Stimulated activated naive CD8-positive, alpha-beta T cell treated with anti-CD3 and anti-CD28 coated beads, Interleukin-15, Interleukin-2, amounts not matched to agents 100 U/mL and 50 U/mL, for 24 hours (primary cell): Measurements from ENCODE around the gene SLX9.
"Not testable (repeated sequence)": the region's sequence is repeated elsewhere in the genome, so short reads cannot be mapped to it uniquely, and the experiment has no call there.

Source experiments
- ATAC-seq: fragments of 150-1000 bp; cut with Tn5 transposase; one replicate; pipeline ENCODE4 v1.10.0; 2021
- DNase-seq: peaks from one replicate; pipeline ENCODE4 v3.0.0; 2021

Gene SLX9

DNA sequence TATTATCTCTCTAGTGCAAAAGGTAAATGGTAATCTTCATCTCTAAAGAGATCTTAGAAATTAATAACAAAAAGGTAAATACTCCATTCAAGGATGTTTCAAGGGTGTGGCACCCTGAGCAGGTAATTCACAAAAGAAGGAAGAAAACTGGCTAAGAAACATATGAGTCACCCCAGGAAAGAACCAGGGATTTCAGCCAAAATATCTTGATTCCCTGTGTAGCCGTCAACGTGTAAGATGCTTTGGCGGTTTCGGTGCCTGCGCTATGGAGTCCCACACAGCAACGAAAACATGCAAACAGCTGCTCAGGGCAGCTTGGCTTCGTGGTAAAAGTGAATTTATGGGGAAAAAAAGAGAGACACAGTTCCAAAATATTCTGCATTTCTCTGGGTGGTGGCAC is 22.9 kb upstream of the SLX9 start:
- ATAC-seq (no peak), DNase-seq (no peak)

- no peak for DNase-seq
- no peak for ATAC-seq
These were observed 22.3 kb upstream of the SLX9 start for GRCh38 chr21:44917446-44918106.

DNA sequence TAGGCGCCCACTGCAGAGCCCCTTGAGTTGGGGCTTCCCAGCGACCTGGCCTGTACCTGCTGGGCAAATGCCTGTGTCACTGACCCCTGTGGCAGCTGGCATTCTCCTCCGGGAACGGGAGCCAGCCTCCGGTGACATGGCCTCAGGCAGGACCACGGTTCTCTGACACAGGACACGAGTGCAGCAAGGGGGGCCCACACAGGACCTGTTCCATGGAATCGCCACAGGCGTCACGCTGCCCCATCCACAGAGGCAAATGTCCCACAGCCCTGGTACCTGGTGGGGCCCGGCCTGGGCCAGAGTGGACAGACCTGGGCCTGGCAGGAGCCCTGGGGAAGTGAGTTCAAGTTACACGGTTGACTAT is 21.7 kb upstream of the SLX9 start:
- no peak for ATAC-seq
- no peak for DNase-seq

DNA sequence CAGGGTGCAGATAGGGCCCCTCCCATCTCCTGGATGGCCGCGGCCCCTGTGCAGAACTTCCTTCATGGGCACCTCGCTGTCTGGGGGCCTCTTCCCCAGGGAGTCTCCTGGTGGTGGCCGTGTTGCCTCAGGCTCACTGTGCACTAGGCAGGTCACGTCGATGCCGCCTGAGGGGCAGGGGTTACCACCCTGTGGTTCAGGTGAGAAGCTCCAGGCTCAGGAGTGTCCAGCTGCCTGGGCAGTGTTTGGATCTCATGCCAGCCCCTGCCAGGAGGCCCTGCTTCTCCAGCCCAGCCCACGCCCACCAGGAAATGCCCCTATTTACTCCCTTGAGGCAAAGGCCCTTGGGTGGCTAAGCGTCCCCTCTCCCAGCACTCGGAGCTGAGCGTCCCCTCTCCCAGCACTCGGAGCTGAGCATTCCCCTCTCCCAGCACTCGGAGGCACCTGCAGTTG is 21.2 kb upstream of the SLX9 start:
- ATAC-seq = no peak

GRCh38 chr21:44919111-44919912 is 20.5 kb upstream of the SLX9 start:
- peak; percentile 51 for DNase-seq
- no peak for ATAC-seq

More for the DNA sequence above, 21.2 kb upstream of the SLX9 start:
- DNase-seq = no peak

DNA sequence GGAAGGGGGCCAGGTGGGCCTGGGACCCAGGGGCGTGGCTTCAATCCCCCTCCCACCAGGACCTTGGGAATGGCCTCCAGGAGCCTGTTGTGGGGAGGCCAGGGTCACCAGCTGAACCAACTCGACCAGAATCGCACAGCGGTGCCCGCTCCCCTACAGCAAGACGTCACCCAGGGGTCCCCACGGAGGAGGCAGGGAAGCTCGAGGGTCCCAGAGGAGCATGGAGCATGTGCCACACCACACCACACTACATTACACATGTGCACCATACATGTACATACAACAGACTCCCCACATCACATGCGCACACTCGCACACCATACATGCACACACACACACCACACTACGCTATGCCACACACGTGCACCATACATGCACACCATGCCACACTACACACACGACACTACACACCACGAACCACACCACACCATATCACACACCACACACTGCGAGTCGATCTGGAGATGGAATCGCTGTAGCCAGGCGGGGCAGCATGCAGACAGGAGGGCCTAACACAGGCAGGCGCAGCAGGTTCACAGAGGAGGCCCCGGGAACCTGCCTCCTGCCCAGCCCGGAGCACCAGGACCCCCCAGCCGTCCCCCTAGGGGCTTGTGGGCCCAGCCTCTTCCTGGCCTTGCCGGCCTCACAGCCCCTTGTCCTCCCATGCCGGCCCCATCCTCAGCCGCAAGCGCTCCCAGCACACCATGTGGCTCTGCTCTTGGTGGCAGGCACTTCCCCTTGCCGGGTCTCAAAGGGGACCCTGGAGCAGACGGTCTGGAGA is 19.7 kb upstream of the SLX9 start:
- ATAC-seq = peak; percentile 8
- peak; percentile 27 for DNase-seq

DNA sequence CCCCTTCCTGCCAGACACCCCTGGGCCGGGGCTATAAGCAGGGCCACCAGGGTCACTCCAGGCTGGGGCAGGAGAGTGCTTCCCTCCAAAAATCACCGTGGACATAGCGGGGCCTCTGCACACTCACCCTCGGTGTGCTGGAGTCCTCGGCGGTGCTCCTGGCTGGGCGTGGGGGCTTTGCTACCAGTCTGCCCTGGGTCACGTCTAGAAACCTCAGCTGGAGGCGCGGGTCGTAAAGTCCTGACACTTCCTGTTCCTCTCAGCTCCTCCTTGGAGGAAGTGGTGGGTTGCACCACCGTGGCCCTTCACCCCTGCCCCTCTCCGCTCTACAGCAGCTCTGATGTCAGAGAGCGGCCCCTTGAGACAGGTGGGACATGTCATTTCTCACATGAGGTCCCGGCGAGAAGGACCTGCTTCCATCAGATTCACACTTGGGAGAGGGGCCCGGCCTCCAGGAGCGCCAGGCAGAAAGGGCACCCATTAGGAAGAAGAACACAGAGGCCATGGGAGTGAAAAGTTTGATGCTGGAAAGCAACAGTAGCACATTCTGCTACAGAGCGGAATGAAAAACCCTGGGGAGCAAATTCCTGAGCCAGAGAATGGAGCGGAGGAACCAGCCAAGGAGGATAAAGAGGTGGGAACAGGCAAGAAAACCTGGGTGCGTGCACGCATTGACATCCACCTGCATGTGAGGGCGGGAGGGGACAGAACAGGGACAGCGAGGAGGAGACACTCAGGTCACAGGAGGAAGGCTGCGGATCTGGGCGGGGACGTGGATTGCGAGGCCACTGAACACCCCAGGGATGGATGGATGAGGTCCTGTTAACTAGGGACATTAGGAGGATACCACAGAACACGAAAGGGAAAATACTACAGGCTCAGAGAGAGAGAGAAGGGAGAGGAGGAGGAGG is 18.9 kb upstream of the SLX9 start, which contains the start of gene ITGB2:
Gene ITGB2 (minus strand): TSS at position 206 of the 911 bp plus-strand sequence. CDS start 10,117 bp downstream, outside the sequence.
- DNase-seq = peak; percentile 79
- ATAC-seq = peak; percentile 90

GRCh38 chr21:44921928-44922327 is 17.9 kb upstream of the SLX9 start:
- DNase-seq = no peak
- no peak for ATAC-seq

DNA sequence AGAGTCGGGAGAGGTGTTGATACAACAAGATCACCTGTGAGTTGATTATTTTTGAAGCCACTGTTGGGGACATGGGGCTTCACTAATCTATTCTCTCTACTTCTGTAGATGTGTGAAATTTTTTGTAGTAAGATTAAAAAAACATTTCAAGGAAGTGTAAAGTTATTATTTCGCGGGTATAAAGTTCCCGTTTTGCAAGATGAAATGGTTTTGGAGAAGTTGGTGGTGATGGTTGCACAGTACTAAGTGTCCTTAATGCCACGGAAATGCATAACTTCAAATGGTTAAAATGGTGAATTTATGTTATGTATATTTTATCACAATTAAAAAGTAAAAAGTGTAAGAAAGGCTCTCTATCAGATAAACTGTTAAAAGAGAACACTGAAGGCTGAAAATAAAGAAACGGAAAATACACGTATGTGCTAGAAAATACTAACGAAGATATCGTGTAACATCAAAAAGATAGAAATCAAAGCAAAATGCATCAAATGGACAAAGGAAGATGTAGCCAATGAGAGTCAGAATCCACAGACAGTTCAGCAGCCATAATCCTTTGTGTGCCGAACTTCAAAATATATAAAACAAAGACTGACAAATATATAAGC is 16.2 kb upstream of the SLX9 start:
- DNase-seq (no peak), ATAC-seq (no peak)

- ATAC-seq = no peak
- DNase-seq = no peak
These were observed 15.0 kb upstream of the SLX9 start for GRCh38 chr21:44924606-44925377.

DNA sequence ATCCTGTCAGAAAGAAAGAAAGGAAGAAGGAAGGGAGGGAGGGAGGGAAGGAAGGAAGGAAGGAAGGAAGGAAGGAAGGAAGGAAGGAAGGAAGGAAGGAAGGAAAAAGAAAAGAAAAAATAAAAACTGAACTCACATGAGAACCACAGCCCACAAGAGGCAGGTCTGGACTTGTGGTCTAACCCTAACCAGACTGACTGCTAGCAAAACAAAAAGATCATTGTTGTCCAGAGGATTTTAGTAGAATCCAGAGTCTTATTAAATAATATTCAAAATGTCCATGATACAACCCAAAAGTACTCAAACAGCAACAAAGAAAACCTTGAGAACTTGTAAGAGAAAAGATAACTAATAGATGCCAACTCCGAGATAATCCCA is 14.5 kb upstream of the SLX9 start:
- DNase-seq = no peak
- ATAC-seq = no peak

- DNase-seq (peak; percentile 59), ATAC-seq (peak; percentile 24)
These were observed 13.3 kb upstream of the SLX9 start for GRCh38 chr21:44926331-44927101.

GRCh38 chr21:44927259-44927586 is 12.6 kb upstream of the SLX9 start:
- ATAC-seq (peak; percentile 10), DNase-seq (no peak)

DNA sequence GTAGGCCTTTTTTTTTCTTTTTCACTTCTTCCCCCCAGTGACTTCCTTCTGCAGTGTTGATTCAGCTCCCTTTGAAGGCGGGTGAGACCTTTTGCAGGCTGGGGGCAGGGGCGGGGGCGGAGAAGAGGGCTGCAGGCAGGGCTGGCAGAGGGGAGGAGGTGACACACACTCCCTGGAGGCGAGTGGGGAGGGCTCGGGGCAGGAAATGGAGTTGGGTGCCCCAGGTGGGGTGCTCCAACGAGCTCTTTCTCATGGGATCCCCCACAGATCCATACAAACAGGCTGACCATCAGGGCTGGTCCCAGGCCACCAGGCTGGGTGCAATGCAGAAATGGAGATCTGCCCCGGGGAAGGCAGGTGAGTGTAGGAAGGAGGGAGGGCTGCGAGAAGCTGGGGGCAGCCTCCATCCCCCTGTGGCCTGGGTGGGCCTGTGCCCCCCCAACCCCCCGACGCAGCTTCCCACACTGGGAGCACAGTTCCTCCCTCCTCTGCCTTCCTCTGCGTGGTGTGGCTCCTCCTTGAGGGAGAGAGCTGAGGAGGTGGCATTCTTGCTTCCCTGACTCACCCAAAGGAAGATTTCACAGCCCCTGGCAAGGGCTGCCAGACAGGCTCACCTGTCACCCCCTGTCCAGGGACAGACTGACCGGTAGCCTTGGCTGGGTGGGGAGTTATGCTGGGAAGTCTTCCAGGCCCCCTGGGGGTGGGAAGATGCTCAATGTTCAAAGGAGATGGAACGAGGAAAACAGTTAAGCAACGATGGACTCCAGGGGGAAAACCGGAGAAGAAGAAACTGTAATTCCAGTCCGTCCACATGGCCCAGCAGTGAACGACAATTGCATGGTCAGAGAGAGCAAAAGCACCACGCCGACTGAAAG is 12.0 kb upstream of the SLX9 start:
- DNase-seq (peak; percentile 92), ATAC-seq (peak; percentile 74)

- not testable (repeated sequence) for DNase-seq, ATAC-seq
These were observed 11.2 kb upstream of the SLX9 start for GRCh38 chr21:44928500-44929241.

DNA sequence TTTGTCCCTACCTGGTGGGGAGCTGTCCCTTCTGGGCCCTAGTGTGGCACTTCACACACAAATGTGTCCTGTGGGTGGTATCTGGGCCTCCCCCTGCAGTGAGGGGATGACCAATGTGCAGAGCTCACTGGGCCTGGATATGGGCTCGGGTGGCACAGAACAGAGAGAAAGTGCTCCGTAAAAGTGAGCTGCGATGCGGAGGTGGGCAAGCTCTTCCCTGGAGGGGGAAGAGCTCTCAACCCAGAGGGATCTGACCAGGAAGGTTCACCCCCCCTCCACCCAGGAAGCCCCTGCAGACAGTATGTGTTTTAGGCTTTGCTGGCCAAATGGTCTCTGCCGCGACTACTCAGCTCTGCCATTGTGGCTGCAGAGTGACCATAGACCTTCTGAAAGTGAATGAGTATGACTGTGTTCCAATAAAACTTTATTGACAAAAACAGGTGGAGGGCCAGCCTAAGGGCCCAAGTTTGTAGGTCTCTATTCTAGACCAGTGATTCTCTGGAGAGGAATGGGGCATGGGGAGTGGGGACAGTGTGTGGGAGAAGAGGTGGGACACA is 10.5 kb upstream of the SLX9 start:
- DNase-seq (no peak), ATAC-seq (no peak)

- ATAC-seq = no peak
- no peak for DNase-seq
These were observed 9.9 kb upstream of the SLX9 start for GRCh38 chr21:44929799-44930542.
